ENCODE measurements around the gene ARHGEF17.

GRCh38 chr11:73360743-73361369 lies 52.8 kb downstream of the ARHGEF17 start:
- TF ChIP-seq CTCF (conservative IDR thresholded peaks at IDR 0.05), result no peak; the same call in 1 of the 2 replicates
- TF ChIP-seq ZFX (IDR thresholded peaks at IDR 0.05), result no peak

Data from C4-2B (cell line).